WTC11 (cell line): Measurements from ENCODE around the gene CDCP1. TPM values are rescaled to one million over a fixed set of nuclear protein-coding genes. Genes with fewer than 3 reads are reported as not detected.

Experiments
- ATAC-seq: fragments of 200-7000 bp; cut with Tn5 transposase; 2 replicates; pipeline ENCODE4 v1.10.0; 2021; ENCODE audit warnings: mild to moderate bottlenecking, moderate library complexity
- CTCF ChIA-PET: fragments of 300-600 bp; sonication (Branson Sonifier 250); formaldehyde crosslinking; loops from one replicate; lab custom pipeline; 2021; ENCODE audit warnings: antibody characterized with exemption; lab: Charles Lee
- POLR2A ChIA-PET: fragments of 350-600 bp; sonication (Branson Sonifier 250); formaldehyde crosslinking; loops from one replicate; lab custom pipeline; 2021; ENCODE audit warnings: antibody characterized with exemption; lab: Charles Lee
- DNase-seq: peaks from one replicate; pipeline ENCODE4 v3.0.0; 2021; ENCODE audit warnings: low spot score
- H3K27ac Mint-ChIP-seq: 2 replicates; pipeline ENCODE4 v1.8.0; 2021; ENCODE audit warnings: mixed read lengths
- H3K27me3 Mint-ChIP-seq: 2 replicates; pipeline ENCODE4 v1.8.0; 2021; ENCODE audit warnings: low read depth, mild to moderate bottlenecking, moderate library complexity, mixed read lengths
- H3K36me3 Mint-ChIP-seq: 2 replicates; pipeline ENCODE4 v1.8.0; 2021; ENCODE audit warnings: mixed read lengths
- H3K4me1 Mint-ChIP-seq: 2 replicates; pipeline ENCODE4 v1.8.0; 2022; ENCODE audit warnings: mixed read lengths
- H3K4me3 Mint-ChIP-seq: 2 replicates; pipeline ENCODE4 v1.8.0; 2021; ENCODE audit warnings: mild to moderate bottlenecking, moderate library complexity, mixed read lengths
- H3K9me3 Mint-ChIP-seq: 2 replicates; pipeline ENCODE4 v1.8.0; 2021; ENCODE audit warnings: mixed read lengths
- AR ChIP-seq: fragments of 250-450 bp; sonication (Bioruptor Pico); IDR thresholded peaks from 2 replicates; pipeline ENCODE4 v1.9.0; 2021; ENCODE audit warnings: mild to moderate bottlenecking
- ATF3 ChIP-seq: sonication (generic); formaldehyde crosslinking; conservative IDR thresholded peaks from 2 replicates; pipeline ENCODE4 v1.8.1; 2022; ENCODE audit warnings: mild to moderate bottlenecking, missing genetic modification reagents
- CREM ChIP-seq: sonication (generic); formaldehyde crosslinking; IDR thresholded peaks from 2 replicates; pipeline ENCODE4 v1.8.1; 2022; ENCODE audit warnings: mild to moderate bottlenecking, missing genetic modification reagents, moderate library complexity
- E2F1 ChIP-seq: sonication (generic); formaldehyde crosslinking; IDR thresholded peaks from 2 replicates; pipeline ENCODE4 v1.8.0; 2022; ENCODE audit warnings: mild to moderate bottlenecking, missing genetic modification reagents
- ELF4 ChIP-seq: sonication (generic); formaldehyde crosslinking; IDR thresholded peaks from 2 replicates; pipeline ENCODE4 v1.8.1; 2022; ENCODE audit warnings: low read depth, mild to moderate bottlenecking, moderate library complexity, missing genetic modification reagents
- HMGA2 ChIP-seq: fragments of 250-450 bp; sonication (Bioruptor Pico); IDR thresholded peaks from 2 replicates; pipeline ENCODE4 v1.4.0; 2021; ENCODE audit warnings: mild to moderate bottlenecking, moderate library complexity
- IRF2 ChIP-seq: sonication (generic); formaldehyde crosslinking; IDR thresholded peaks from 2 replicates; pipeline ENCODE4 v1.8.0; 2022; ENCODE audit warnings: low read depth, missing genetic modification reagents, borderline replicate concordance
- JUN ChIP-seq: sonication (generic); formaldehyde crosslinking; IDR thresholded peaks from 2 replicates; pipeline ENCODE4 v1.8.0; 2023; ENCODE audit warnings: mild to moderate bottlenecking, missing genetic modification reagents
- KAT7 ChIP-seq: sonication (generic); formaldehyde crosslinking; IDR thresholded peaks from 2 replicates; pipeline ENCODE4 v1.8.1; 2023; ENCODE audit warnings: missing genetic modification reagents, mild to moderate bottlenecking, borderline replicate concordance
- NFYB ChIP-seq: sonication (generic); formaldehyde crosslinking; conservative IDR thresholded peaks from 2 replicates; pipeline ENCODE4 v1.8.0; 2022; ENCODE audit warnings: low read depth, missing genetic modification reagents
- PREB ChIP-seq: sonication (generic); formaldehyde crosslinking; IDR thresholded peaks from 2 replicates; pipeline ENCODE4 v1.8.1; 2022; ENCODE audit warnings: mild to moderate bottlenecking, missing genetic modification reagents, moderate library complexity, borderline replicate concordance
- RELA ChIP-seq: sonication (generic); formaldehyde crosslinking; IDR thresholded peaks from 2 replicates; pipeline ENCODE4 v1.8.1; 2022; ENCODE audit warnings: missing genetic modification reagents, mild to moderate bottlenecking, borderline replicate concordance
- SMAD4 ChIP-seq: sonication (generic); formaldehyde crosslinking; IDR thresholded peaks from 2 replicates; pipeline ENCODE4 v1.8.0; 2022; ENCODE audit warnings: mild to moderate bottlenecking, missing genetic modification reagents
- ZBTB43 ChIP-seq: sonication (generic); formaldehyde crosslinking; IDR thresholded peaks from 2 replicates; pipeline ENCODE4 v1.8.1; 2023; ENCODE audit warnings: mild to moderate bottlenecking, missing genetic modification reagents
- ZNF425 ChIP-seq: fragments of 250-450 bp; sonication (Bioruptor Pico); conservative IDR thresholded peaks from 2 replicates; pipeline ENCODE4 v1.9.0; 2021; ENCODE audit warnings: mild to moderate bottlenecking
- ZSCAN18 ChIP-seq: fragments of 250-450 bp; sonication (Bioruptor Pico); IDR thresholded peaks from 2 replicates; pipeline ENCODE4 v2.1.2; 2022; ENCODE audit warnings: mild to moderate bottlenecking, moderate library complexity
- total RNA-seq: library from RNA; stranded (reverse); gene quantifications from 3 replicates; pipeline ENCODE4 v1.2.3, GENCODE V29; 2021

CDCP1 gene
- total RNA-seq, 1 experiment from 2014 or later: 14.6 TPM

- Mint-ChIP-seq H3K36me3 (no peaks in the 10 kb centered on the region), H3K4me3 (no peak overlapping the region), H3K4me1 (peaks cover 18% of the 10 kb centered on the region), H3K27ac (no peak overlapping the region), H3K9me3 (no peaks in the 10 kb centered on the region), H3K27me3 (no peaks in the 10 kb centered on the region; the same call in 1 of the 2 replicates)
- DNase-seq (no peak), ATAC-seq (no peak)
- no peak for TF ChIP-seq NFYB (CRISPR knock-in tag)
- TF ChIP-seq ELF4 (CRISPR knock-in tag): no peak
- no peak for TF ChIP-seq CREM
- TF ChIP-seq IRF2 (CRISPR knock-in tag): no peak
- TF ChIP-seq ZBTB43: no peak
- TF ChIP-seq HMGA2 (CRISPR knock-in tag): no peak
- no peak for TF ChIP-seq ATF3 (CRISPR knock-in tag)
- no peak for TF ChIP-seq RELA (CRISPR knock-in tag)
- no peak for TF ChIP-seq E2F1 (CRISPR knock-in tag)
- TF ChIP-seq KAT7: no peak
- TF ChIP-seq AR: no peak
- TF ChIP-seq SMAD4: no peak
- TF ChIP-seq ZNF425 (CRISPR knock-in tag): no peak
- TF ChIP-seq PREB (CRISPR knock-in tag): no peak
- TF ChIP-seq JUN (CRISPR knock-in tag): no peak
- TF ChIP-seq ZSCAN18: no peak
- CTCF ChIA-PET: interaction anchor here (1.1 to 3.3 kb wide), 2 partner anchors 30 to 144 kb away, joined by 5 to 9 read pairs; no protein-coding TSS in a partner anchor
- POLR2A ChIA-PET: no interaction called here
Observed at GRCh38 chr3:45180051-45180450, 33.9 kb upstream of the CDCP1 start.
